ENCODE results near the gene BBX. TPM values are rescaled to one million over a fixed set of nuclear protein-coding genes. Genes with fewer than 3 reads are reported as not detected.

The BBX gene
- total and polyA plus RNA-seq, 2 of the 13 experiments (the other 11 are each of a cell fraction or from before 2014, with no cell fraction given) = 13.7 to 23.2 TPM

- TF ChIP-seq, protein P1, sequence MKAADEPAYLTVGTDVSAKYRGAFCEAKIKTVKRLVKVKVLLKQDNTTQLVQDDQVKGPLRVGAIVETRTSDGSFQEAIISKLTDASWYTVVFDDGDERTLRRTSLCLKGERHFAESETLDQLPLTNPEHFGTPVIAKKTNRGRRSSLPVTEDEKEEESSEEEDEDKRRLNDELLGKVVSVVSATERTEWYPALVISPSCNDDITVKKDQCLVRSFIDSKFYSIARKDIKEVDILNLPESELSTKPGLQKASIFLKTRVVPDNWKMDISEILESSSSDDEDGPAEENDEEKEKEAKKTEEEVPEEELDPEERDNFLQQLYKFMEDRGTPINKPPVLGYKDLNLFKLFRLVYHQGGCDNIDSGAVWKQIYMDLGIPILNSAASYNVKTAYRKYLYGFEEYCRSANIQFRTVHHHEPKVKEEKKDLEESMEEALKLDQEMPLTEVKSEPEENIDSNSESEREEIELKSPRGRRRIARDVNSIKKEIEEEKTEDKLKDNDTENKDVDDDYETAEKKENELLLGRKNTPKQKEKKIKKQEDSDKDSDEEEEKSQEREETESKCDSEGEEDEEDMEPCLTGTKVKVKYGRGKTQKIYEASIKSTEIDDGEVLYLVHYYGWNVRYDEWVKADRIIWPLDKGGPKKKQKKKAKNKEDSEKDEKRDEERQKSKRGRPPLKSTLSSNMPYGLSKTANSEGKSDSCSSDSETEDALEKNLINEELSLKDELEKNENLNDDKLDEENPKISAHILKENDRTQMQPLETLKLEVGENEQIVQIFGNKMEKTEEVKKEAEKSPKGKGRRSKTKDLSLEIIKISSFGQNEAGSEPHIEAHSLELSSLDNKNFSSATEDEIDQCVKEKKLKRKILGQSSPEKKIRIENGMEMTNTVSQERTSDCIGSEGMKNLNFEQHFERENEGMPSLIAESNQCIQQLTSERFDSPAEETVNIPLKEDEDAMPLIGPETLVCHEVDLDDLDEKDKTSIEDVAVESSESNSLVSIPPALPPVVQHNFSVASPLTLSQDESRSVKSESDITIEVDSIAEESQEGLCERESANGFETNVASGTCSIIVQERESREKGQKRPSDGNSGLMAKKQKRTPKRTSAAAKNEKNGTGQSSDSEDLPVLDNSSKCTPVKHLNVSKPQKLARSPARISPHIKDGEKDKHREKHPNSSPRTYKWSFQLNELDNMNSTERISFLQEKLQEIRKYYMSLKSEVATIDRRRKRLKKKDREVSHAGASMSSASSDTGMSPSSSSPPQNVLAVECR (CRISPR knock-in tag; IDR thresholded peaks at IDR 0.05; ENCODE audit: borderline replicate concordance) = peak; percentile 56; the same call in 1 of the 2 replicates
- TF ChIP-seq ZKSCAN5 (CRISPR knock-in tag; IDR thresholded peaks at IDR 0.05) = no peak
- TF ChIP-seq, protein P2, sequence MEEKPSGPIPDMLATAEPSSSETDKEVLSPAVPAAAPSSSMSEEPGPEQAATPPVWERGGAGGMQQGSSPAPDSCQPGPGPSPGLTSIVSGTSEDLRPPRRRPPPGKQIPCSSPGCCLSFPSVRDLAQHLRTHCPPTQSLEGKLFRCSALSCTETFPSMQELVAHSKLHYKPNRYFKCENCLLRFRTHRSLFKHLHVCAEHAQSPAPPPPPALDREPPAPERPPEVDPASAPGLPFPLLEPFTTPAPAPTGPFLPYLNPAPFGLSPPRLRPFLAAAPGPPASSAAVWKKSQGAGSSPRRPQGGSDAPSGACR (CRISPR knock-in tag; IDR thresholded peaks at IDR 0.05) = no peak
- TF ChIP-seq SRSF4 (IDR thresholded peaks at IDR 0.05; ENCODE audit: low read depth, low read length, poor library complexity, severe bottlenecking) = no peak
- TF ChIP-seq ZNF383 (CRISPR knock-in tag; IDR thresholded peaks at IDR 0.05; ENCODE audit: borderline replicate concordance) = no peak
- no peak for TF ChIP-seq ZNF777 (CRISPR knock-in tag; IDR thresholded peaks at IDR 0.05)
- TF ChIP-seq ZSCAN21 (CRISPR knock-in tag; IDR thresholded peaks at IDR 0.05; ENCODE audit: borderline replicate concordance) = no peak
- TF ChIP-seq, protein P3, sequence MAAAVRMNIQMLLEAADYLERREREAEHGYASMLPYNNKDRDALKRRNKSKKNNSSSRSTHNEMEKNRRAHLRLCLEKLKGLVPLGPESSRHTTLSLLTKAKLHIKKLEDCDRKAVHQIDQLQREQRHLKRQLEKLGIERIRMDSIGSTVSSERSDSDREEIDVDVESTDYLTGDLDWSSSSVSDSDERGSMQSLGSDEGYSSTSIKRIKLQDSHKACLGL (CRISPR knock-in tag; IDR thresholded peaks at IDR 0.05) = no peak
- TF ChIP-seq FOXA3 (CRISPR knock-in tag; IDR thresholded peaks at IDR 0.05) = peak; percentile 35; the same call in 1 of the 2 replicates
- TF ChIP-seq SATB2 (CRISPR knock-in tag; IDR thresholded peaks at IDR 0.05) = no peak
- TF ChIP-seq TBX2 (CRISPR knock-in tag; IDR thresholded peaks at IDR 0.05; ENCODE audit: borderline replicate concordance) = 0 out of 2 replicates have a peak, but pooled peaks have one; percentile 28
- peak; percentile 43; the same call in 1 of the 2 replicates for TF ChIP-seq RXRB (CRISPR knock-in tag; IDR thresholded peaks at IDR 0.05; ENCODE audit: borderline replicate concordance)
- peak; percentile 34; the same call in 1 of the 2 replicates for TF ChIP-seq ZNF331 (CRISPR knock-in tag; IDR thresholded peaks at IDR 0.05)
- TF ChIP-seq, protein P4, sequence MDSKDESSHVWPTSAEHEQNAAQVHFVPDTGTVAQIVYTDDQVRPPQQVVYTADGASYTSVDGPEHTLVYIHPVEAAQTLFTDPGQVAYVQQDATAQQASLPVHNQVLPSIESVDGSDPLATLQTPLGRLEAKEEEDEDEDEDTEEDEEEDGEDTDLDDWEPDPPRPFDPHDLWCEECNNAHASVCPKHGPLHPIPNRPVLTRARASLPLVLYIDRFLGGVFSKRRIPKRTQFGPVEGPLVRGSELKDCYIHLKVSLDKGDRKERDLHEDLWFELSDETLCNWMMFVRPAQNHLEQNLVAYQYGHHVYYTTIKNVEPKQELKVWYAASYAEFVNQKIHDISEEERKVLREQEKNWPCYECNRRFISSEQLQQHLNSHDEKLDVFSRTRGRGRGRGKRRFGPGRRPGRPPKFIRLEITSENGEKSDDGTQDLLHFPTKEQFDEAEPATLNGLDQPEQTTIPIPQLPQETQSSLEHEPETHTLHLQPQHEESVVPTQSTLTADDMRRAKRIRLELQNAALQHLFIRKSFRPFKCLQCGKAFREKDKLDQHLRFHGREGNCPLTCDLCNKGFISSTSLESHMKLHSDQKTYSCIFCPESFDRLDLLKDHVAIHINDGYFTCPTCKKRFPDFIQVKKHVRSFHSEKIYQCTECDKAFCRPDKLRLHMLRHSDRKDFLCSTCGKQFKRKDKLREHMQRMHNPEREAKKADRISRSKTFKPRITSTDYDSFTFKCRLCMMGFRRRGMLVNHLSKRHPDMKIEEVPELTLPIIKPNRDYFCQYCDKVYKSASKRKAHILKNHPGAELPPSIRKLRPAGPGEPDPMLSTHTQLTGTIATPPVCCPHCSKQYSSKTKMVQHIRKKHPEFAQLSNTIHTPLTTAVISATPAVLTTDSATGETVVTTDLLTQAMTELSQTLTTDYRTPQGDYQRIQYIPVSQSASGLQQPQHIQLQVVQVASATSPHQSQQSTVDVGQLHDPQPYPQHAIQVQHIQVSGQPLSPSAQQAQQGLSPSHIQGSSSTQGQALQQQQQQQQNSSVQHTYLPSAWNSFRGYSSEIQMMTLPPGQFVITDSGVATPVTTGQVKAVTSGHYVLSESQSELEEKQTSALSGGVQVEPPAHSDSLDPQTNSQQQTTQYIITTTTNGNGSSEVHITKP (CRISPR knock-in tag; IDR thresholded peaks at IDR 0.05; ENCODE audit: low read depth) = no peak
- no peak for TF ChIP-seq JARID2 (CRISPR knock-in tag; IDR thresholded peaks at IDR 0.05; ENCODE audit: insufficient replicate concordance)
- TF ChIP-seq FOXK2 (IDR thresholded peaks at IDR 0.05) = 0 out of 2 replicates have a peak, but pooled peaks have one; percentile 36
- TF ChIP-seq CENPBD1 (CRISPR knock-in tag; IDR thresholded peaks at IDR 0.05; ENCODE audit: borderline replicate concordance, low read depth) = no peak
Measured at GRCh38 chr3:107598926-107599771, 76.4 kb downstream of the BBX start (continued).
